ENCODE data around the gene POLG2. TPM values are rescaled to one million over a fixed set of nuclear protein-coding genes. Genes with fewer than 3 reads are reported as not detected.

POLG2 gene
- total RNA-seq, 1 experiment from 2014 or later: 51.5 TPM

DNA sequence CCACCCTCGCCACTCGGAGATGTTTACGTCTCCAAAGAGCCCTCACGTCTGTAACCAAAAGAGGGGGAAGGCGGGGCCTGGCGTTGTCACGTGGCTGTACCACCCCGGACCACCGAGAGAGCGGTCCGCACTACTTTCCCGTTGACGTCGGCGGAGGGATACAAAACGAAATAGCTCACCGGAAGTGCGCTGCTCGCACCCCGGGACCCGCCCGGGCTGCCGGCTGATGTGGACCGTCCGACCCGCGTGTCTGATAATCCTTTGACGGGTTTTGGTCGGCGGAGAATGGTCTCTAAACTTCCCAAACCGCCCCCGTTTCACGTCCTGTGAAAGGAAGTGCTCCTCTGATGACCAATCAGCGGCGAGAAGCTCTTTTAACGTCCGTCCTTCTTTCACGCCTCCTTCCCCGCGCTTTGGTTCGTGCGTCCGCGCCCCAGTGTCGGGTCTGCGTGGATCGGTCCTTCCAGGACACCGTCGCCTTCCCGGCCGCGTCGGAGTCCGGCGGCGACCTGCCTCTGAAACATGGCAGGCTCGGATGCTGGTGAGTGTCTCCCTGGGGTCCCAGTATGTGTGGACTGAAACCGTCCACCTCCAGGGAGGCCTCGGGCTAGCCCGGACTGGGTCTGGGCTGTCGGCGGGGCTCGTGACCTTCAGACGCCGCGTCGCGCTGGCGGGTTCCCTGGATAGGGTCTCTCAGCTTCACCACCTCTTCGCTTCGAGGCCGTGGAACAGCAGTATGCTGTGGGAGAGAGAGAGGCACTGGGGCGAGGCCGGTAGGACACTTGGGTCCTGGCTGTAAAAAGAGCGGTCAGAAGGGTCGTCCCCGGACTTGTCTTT lies 9.9 kb upstream of the POLG2 start, which contains the start of gene CEP95:
CEP95 (plus strand) TSS at position 402 of the 837 bp plus-strand sequence; CDS start at position 523, 121 bp downstream.
- intact Hi-C loops (cut with micrococcal nuclease): loop anchor here (1.0 to 5.0 kb wide), 2 partner anchors 9 to 141 kb away; partner anchors contain the start of gene POLG2
- Histone ChIP-seq H3K4me1 (ENCODE audit: control insufficient read depth in 1 of 2, insufficient read depth in 2 of 2, low read length in 2 of 2) (peaks cover 12 to 28% of the 10 kb centered on the region in 2 experiments), H3K4me3 (replicated peaks in 1 of 2; ENCODE audit: low read depth in 1 of 2, low read length in 2 of 2) (peak within 1 kb of the TSS; percentile 93 to 95), H3K27me3 (ENCODE audit: insufficient read depth, low read length) (no peaks in the 10 kb centered on the region), H3K27ac (ENCODE audit: low read depth, low read length) (peak within 1 kb of the TSS; percentile 90), H2AFZ (ENCODE audit: low read depth, low read length, poor library complexity, severe bottlenecking) (peak within 1 kb of the TSS; percentile 34), H3K9me3 (ENCODE audit: control insufficient read depth in 1 of 2, insufficient read depth in 1 of 2, low read depth in 1 of 2, low read length in 2 of 2) (no peaks in the 10 kb centered on the region), H3K9me2 (ENCODE audit: insufficient read depth) (no peaks in the 10 kb centered on the region), H3K79me2 (ENCODE audit: insufficient read depth, low read length) (peaks cover 89% of the 10 kb centered on the region), H3K36me3 (ENCODE audit: control insufficient read depth in 1 of 2, insufficient read depth in 2 of 2, low read length in 2 of 2) (peaks cover 50 to 62% of the 10 kb centered on the region in 2 experiments), H3K9ac (ENCODE audit: low read length) (peak within 1 kb of the TSS; percentile 99), H4K20me1 (ENCODE audit: insufficient read depth) (peaks cover 50% of the 10 kb centered on the region; the same call in 1 of the 2 replicates), H3K4me2 (ENCODE audit: low read length) (peak within 1 kb of the TSS; percentile 87)
- ATAC-seq (peak; percentile 66), DNase-seq (ENCODE audit: low read depth, low spot score) (peak; percentile 98)
- ChIA-PET POLR2A (interaction anchor here (0.7 to 3.1 kb wide), 30 partner anchors 10 to 438 kb away, joined by 3 to 119 read pairs (median 4); partner anchors contain the start of gene POLG2), RAD21 (ENCODE audit: low non-redundant PET in 1 of 2, low total read pairs in 2 of 2, uncharacterized antibody in 2 of 2, unreplicated experiment in 2 of 2) (interaction anchor here (0.8 to 1.2 kb wide), 2 partner anchors 10 to 87 kb away, joined by 3 to 5 read pairs; partner anchors contain the start of gene POLG2 (in 1 of the 2)), CTCF (interaction anchor here (0.9 to 2.3 kb wide), 6 partner anchors 10 to 225 kb away, joined by 4 to 14 read pairs (median 6); partner anchors contain the start of gene POLG2)
- no TSS peak for BruUV-seq (replicated peaks)
- TF ChIP-seq CBX3 (IDR thresholded peaks at IDR 0.05; ENCODE audit: low read depth) (peak; percentile 96), REST (IDR thresholded peaks at IDR 0.05; ENCODE audit: low read depth) (no peak), ATF3 (IDR thresholded peaks at IDR 0.05) (no peak; the same call in 1 of the 2 replicates), CEBPB (IDR thresholded peaks at IDR 0.05; ENCODE audit: low read depth) (no peak; the same call in 1 of the 2 replicates), ELF1 (IDR thresholded peaks at IDR 0.05; ENCODE audit: borderline replicate concordance, low read depth) (peak; percentile 74; the same call in 1 of the 2 replicates), EZH2phosphoT487 (IDR thresholded peaks at IDR 0.05; ENCODE audit: borderline replicate concordance) (no peak), YY1 (IDR thresholded peaks at IDR 0.05; ENCODE audit: extremely low read depth, insufficient replicate concordance, low read depth, low read length) (no peak), POLR2AphosphoS5 (IDR thresholded peaks at IDR 0.05; ENCODE audit: low read depth, low read length) (peak; percentile 75; the same call in 1 of the 2 replicates), POLR2A (IDR thresholded peaks at IDR 0.05; ENCODE audit: borderline replicate concordance, extremely low read depth, insufficient read depth, insufficient read length) (peak; percentile 43), JUND (IDR thresholded peaks at IDR 0.05) (peak; percentile 62; the same call in 1 of the 2 replicates), ZFX (IDR thresholded peaks at IDR 0.05) (peak; percentile 63), SRF (IDR thresholded peaks at IDR 0.05; ENCODE audit: low read depth) (peak; percentile 80), FOSL1 (IDR thresholded peaks at IDR 0.05; ENCODE audit: low read depth) (no peak; the same call in 1 of the 2 replicates), MAX (IDR thresholded peaks at IDR 0.05) (peak; percentile 95), RAD21 (IDR thresholded peaks at IDR 0.05; ENCODE audit: low read depth) (no peak), SIN3A (IDR thresholded peaks at IDR 0.05; ENCODE audit: low read depth) (peak; percentile 84), ZBTB33 (IDR thresholded peaks at IDR 0.05; ENCODE audit: extremely low read depth, insufficient replicate concordance, low read length) (peak; percentile 11), SP1 (IDR thresholded peaks at IDR 0.05; ENCODE audit: low read depth) (peak; percentile 89), EGR1 (IDR thresholded peaks at IDR 0.05; ENCODE audit: low read depth) (peak; percentile 84), TCF7L2 (IDR thresholded peaks at IDR 0.05; ENCODE audit: borderline replicate concordance, extremely low read depth, insufficient read depth, insufficient read length) (peak; percentile 52)
